ENCODE results near the gene SOX2. TPM values are rescaled to one million over a fixed set of nuclear protein-coding genes. Genes with fewer than 3 reads are reported as not detected.

The SOX2 gene
- polyA plus RNA-seq, 3 donors = not detected

Small RNA genes lying within 50 kb of the gene (small RNA-seq; reads per million reads assigned to genes)
- gene RF01954 (ENCODE audit: insufficient read length, low read depth) = not detected
